SH-SY5Y (cell line): ENCODE data around the gene CRISP2.

ENCODE experiments used
- GATA2 ChIP-seq: IDR thresholded peaks from 2 replicates; pipeline ENCODE4 v1.6.1; 2011; ENCODE audit warnings: mild to moderate bottlenecking, low read depth, low read length
- GATA3 ChIP-seq: IDR thresholded peaks from 2 replicates; pipeline ENCODE4 v1.6.1; 2011; ENCODE audit warnings: low read depth, mild to moderate bottlenecking, low read length, moderate library complexity

GRCh38 chr6:49675816-49676215 lies 37.5 kb downstream of the CRISP2 start:
- TF ChIP-seq GATA2 (no peak), GATA3 (no peak)
